D341Med (cell line): ENCODE results near the gene SOBP.

Source experiments
- DNase-seq: peaks from one replicate; pipeline ENCODE4 v3.0.0; 2012; ENCODE audit warnings: low spot score

SOBP gene

DNA sequence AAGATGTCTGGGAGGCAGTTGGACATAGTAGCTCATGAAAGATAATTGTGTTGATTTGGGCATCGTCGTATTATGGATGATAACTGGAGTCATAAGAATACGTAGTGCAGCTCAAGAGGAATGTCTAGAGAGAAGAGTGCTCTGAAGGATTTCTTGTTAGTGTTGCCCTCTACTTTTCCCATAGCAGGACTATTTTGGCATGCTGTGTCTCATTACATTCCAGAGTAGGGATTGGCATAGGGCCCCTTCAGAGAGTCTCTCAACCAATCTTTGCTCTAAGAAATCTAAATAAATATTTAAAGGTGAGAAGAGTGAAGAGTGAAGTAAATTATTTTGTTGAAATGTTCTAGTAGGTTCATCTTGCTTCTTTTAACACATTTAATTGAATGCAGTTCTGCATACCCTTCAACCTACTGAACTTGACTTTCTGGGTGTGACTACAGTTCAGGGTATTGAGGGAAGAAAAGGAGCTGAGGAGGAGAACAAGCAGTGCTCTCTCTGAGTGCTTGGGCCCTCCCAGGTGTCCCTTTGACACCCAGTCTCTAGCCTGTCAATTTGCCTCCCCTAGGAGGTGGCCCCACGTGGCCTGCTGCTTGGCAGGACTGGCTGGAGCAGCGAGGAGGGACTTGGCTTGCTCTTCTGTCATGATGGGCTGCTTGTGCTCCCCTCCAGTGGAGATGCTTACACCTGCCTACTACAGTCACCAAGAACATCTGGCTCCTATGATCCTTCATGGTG lies 33.3 kb downstream of the SOBP start:
- no peak for DNase-seq

DNA sequence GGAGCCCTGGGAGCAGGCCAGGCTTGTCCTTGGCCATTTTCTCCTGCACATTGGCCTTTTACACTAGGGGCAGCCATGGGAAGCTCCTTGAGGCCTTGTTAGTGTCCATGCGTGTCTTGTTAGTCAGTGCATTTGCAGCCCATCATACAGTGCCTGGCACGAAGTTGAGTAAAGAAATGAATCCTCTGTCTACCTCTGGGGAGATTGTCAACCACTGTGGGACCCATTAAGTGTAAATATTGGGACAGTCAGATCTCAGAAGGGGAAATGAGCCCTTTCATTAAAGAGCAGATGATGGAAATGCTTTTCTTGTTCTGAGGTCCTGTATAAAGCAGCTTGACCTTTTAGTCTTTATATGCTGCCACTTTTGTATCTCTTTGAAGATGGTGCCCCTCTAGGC lies 33.9 kb downstream of the SOBP start:
- no peak for DNase-seq

DNA sequence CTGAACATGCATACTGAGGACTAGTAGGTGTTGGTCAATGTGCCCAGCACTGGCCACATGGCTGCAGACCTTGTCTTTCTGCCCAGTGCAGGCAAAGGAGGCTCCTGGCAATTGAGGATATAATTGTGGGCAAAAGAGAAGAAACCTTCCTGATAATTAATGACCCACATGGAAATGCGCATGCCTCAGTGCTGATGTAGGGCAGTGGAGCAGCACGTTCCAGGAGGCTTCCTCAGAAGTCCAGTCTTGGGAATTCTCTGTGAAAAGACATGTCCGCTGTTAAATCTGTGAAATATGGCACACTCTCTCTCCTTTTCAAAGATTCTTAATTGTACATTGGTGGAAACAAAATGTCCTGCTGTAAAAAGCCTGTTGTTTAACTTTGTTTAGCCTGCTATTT lies 34.7 kb downstream of the SOBP start:
- DNase-seq = no peak

DNA sequence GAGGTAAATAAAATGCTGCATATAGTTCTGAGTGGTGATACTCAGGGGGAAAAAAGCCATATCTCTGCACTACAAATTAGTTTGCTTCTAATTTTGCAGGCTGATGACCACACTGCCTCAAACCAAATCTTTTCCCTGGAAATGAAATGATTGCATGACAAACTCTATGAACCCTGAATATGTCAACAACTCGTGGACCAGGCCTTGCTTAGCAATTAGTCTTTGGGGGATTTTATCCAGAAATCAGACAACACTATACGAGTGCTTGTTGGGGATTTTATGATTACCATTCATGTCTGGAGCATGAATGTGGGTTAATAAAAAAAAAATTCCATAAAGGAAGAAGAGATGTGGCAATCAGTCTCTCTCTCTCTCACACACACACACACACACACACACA lies 42.0 kb downstream of the SOBP start:
- DNase-seq = no peak

DNA sequence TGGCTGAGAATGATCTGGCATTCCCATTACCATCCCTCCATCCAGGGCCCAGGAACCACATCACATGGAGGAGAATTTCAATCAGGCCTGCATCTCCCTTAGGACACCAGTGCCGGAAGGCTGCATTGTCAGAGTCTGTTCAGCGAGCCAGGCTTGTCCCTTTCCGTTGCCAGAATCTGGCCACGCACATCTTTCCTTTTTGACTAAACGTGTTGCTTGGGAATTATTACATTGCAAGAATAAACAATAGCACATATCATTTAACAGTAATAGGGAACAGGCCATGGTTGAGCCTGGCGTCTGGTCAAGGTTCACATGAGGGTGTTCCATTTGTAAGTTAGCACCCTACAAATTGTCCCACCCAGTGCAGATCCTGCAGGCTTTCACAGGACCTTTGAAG lies 42.8 kb downstream of the SOBP start:
- no peak for DNase-seq

DNA sequence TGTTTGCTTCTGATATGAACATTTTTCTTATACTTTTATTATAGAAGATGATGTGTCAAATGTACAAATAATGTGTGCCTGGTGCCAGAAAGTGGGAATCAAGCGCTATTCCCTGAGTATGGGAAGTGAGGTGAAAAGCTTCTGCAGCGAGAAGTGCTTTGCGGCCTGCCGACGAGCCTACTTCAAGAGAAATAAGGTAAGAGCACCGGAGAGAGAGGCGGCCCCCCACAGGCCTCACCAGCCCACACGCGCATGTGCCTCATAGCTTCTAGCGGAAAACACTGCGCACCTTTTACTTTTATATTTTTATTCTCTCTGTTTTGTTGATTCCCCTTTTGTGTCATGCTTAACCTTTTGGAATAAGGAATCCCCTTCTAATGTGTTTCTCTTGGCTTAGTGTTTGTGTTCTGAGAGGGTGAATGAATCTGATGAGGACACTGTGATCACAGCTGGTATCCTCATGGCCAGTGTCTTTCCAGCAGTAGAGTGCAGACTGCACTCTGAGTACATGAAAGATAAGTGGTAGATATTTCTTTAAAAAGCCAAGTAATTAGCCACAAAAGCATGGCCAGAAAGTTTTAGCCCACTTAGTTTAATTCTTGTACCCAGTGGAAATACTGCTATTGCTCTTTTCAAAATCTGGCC lies 43.6 kb downstream of the SOBP start:
- DNase-seq = no peak

DNA sequence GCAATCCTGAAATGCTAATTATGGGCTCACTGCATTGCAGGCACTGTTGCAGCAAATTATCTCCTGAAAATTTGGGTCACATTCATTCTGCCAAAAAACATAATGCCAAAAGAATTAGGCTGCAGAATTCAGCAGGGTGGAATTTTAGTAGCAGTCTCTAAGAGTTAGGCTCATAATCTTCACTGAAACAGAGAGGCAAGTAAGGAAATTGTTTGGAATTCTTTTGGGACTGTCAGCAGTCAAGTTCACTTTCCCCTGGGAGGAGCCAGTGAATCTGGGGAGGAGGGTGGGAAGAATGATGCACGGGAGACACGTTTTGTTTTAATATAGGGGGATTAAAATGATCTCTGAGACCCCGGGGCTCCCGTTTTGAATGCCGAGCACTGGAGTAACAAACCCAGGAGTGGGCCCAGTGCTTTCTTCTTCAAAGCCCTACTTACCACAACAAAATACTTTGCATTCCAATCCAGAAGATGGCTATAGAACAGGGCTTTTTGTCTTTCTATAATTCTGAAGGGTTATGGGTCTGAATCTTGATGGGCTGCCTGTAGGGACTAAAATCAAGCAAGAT lies 44.7 kb downstream of the SOBP start:
- DNase-seq = no peak

DNA sequence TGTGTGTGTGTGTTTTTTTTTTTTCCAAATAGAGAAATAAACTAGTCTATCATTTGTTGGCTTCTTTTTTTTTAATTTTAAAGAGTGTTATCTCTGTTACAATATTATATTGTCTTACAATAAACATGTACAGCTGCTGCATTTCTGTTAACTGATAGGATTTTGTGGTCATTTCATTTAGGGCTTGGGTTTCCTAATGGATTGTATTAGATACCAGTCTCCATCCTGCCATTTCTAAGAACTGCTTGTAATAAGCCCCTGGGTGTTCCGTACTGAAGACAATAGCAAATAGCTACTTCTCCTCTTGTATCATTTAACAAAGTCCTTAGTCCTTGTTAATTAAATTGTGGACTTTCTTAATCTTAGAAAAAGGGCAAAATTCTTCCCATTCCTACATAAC lies 45.7 kb downstream of the SOBP start:
- DNase-seq = no peak

DNA sequence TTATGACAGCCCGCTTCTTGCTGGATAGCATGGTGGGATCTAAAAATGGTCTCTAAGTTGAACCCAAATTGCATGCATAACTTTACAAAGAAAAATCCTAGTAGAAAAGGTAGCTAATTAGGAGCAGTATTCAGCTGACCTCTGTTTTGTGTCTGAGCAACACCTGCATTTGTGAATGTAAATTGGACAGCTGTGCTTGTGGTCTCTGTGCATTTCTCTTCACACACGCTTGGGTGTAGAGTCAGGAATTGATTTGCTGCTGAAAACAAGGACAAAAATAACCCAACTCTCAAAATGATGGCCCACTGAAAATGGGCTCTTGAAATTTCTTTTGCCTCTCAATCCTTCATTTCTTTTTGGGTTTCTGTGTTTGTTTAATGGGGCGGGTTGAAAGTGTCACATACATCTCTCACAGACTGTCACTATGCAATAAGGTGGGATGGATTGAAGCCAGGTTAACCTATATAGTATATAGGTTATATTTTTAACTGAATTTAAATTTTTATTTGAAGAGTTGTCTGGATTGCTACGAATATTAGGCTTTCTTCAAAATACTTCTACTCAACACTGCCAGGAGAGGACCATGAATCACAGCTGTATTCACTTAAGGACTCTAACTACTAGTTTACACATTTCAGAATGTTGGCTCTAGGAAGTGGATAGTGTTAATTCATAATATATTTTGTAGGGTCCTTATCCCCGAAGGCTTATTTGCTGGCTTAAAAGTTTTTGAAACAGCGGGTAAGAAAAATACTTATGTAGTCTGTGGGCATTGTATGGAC lies 46.5 kb downstream of the SOBP start:
- no peak for DNase-seq

DNA sequence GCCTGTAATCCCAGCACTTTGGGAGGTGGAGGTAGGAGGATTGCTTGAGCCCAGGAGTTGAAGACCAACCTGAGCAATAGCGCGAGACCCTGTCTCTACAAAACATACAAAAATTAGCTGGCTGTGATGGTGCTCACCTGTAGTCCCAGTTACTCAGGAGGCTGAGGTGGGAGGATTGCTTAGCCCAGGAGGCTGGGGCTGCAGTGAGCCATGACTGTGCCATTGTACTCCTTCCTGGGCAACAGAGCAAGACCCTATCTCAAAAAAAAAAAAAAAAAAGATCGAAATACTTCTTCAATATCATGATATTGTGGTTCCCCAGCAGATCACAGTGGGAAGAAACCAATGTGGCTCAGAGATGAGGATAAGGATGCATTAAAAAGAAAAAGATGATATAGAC lies 47.6 kb downstream of the SOBP start:
- DNase-seq = no peak

DNA sequence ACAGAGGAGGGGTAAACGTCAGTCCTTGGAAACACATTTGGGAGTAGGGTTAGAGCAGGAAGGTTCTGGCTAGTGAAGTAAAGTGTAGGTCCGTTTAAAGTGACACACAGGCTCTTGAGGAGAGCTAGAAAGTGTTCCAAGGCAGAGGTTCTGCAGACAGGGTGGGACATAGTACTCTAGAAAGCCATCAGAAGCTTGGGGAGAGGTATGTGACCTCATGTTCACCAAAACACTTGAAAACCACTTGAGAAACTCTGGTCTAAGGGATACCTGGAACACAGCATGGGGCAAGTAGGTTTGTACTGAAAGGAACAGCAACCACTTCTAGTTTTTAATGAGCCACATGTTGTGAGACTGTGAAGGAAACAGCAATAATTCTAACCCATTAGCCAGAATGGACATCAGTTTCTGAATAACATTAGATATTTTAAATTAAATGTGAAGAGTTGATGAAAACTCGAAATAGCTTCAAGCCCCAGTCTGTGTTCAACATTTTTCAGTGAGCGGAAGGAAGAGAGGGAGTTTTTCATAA lies 49.0 kb downstream of the SOBP start:
- no peak for DNase-seq

DNA sequence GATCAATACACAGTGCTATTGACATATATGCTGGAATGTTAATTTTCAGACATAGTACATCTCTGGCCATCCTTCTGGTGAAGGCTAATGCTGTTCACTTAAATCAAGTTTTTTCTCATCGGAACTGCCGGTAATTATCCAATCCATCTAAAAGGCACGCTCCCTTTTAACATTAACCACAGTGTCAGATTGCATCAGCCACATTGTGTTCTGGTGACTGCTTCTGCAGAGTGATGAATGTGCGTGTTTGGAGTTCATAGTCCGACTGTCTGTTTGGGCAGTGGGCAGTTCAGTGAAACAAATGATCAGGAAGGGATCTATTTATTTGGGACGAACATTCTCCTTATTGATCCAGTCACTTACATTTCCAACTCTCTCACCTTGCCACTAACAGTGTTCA lies 49.5 kb downstream of the SOBP start:
- no peak for DNase-seq

DNA sequence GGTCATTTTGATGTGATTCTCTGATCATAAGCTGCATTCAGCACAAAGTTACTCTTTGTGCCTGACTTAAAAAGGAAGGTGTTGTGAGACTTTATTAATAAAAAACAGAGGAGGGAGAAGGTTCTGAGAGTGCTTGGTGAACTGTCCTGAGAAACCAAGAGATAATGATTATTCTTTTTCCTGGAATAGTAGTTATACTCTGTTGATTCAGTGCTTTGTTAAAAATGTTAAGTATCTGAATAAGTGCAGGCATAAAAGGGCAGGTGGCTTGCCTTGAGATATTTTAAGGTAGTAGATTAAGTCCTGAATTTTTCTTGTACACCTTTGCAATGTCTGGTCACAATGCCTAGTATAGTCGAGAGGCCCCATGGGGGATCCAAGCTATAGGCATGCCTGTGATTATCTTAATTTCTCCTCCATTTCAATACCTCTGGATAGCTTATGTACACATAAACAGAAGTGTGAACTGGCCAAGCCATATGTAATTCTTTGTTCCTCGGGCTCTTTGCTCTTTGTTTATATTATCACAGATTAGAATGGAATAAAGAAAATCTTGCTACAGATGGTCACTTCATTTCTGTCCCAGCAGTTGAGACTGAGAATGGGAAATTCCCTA lies 50.0 kb downstream of the SOBP start:
- DNase-seq = no peak

DNA sequence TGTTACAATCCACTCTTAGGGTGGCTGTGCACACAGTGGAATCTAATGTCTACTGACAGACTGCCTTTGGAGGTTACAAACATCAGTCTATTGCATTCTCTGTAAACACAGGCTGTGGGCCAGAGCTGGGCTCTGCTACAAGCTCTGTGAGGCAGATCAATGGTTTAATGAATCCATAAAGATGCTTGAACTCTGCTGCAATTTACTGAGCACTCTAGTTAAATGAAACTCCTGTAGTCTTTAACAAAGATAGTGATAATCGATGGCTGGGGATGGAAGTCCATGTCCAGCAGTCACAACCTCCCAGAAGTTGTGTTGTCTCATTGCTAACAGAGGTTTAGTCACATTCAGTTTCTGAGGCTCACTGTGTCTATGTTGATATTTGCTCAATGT lies 50.5 kb downstream of the SOBP start:
- no peak for DNase-seq

DNA sequence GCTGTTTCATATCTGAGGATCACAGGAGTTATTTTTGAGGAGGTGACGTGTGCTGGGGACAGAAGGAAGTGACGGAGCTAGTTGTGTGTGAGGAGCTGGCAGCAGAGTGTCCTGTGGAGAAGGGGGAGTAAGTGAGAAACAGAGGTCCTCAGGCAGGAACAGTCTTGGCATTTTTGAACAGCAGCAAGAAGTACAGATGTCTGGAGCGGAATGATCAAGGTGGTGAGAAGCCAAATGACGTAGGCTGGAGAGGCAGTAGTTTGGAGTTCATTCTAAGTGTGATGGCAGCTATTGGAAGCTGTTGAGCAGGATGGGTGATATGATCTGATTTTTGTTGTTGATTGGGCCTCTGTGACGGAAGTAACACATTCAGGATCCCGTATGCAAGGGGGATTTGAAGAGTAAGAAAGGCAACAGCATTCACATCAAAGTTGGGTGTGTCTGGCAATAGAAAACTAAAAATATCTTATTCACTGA lies 52.3 kb downstream of the SOBP start:
- no peak for DNase-seq

DNA sequence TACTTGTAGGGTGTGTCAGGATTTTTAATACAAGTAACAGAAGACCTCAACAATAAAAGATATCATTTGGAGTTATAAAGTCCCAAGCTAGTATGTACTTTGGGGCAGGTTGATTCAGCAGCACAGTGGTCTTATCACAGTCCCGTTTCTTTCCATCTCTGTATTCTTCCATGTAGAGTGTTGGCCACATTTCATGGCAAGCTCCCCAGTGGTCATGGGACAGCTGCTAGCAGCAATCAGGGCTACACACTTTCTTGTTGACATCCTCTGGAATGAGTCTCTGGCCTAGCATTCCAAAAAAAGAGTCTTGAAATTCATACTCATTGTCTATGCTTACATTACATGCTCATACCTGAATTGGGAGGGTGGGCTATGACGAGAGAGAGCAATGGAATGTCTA lies 53.2 kb downstream of the SOBP start:
- no peak for DNase-seq

DNA sequence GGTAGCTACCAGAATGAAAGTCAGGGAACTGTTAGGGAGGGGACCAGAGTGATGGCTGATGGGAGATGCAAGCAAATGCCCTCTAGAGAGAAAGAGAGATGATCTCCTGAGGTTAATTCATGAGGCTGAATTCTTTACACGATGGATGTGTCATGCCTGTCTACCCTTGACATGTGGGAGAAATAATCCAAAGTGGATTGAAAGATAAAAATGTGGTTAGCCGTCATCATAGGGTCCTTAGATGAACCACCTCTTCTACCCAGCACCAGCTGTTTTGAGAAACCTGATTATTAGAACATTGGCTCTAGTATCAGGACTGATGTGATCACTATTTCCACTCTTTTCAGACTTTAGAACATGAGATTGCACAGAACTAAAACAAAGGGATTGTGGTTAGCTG lies 53.6 kb downstream of the SOBP start:
- DNase-seq = no peak

DNA sequence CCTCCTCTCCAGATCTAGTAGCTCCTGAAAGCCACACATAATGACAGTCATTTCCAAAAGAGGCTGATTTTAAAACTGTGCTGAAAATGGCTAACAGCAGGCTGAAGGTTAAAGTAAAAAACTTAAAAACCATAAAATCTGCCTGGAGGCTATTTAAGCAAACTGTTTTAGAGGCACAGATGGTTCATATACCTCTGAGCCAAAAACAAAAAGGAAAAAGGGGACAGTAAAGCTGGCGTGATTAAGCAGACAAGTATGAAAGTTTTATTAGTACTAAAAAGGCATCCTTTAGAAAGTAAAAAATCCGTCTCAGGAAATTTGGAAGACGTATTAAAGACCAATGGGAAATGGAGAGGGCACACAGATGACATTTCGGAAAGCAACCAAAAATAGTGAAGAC lies 55.8 kb downstream of the SOBP start:
- no peak for DNase-seq

DNA sequence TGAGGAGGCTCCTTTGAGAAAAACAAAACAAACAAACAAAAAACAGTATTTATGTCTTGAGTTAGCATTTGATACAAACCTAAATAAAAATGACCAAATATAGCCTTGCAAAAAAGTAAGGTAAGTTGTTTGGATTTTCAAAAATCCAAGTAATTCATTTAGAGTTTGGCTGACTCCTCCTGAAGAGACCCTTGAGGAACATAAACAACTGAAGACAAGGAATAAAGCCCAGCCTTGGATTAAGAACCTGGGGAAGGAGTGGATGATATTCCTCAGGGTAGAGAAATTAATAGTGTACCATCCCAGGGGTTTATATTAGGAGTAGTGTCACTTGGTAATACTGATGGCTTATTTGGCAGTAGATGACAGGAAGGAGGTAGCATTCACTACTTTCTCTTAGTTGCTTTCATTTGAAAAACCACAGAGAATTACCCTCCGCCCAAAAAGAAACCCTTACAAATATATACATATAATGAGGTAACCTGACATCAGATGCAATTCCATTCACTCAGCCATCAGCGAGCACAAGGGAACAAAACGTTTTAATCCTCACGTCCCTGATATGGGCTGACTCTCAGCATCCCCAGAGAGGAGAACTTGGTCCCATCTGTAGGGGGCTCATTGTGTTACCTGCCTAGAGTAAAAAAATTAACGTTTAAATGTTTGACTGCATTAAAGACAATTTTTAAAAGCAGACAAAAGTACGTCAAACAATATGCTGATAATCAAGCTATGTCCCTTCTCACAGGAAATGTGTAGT lies 57.0 kb downstream of the SOBP start:
- no peak for DNase-seq

DNA sequence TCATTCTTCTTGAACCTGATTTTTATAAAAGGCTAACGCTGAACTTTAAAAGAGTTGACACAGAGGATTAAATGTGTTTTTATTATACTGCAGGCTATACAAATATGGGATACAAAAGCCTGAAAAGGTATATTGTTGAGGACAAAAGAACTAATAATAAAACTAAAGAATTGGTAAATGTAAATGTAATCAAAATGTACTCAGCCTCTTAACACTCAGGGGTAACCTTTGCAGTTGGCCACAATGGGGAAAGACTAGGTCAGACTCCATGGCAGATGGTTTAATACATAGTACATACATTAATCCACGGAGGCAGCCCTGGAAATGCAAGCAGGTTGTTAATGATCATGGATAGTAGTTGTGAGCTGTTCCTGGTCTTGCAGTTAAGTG lies 57.5 kb downstream of the SOBP start:
- no peak for DNase-seq

DNA sequence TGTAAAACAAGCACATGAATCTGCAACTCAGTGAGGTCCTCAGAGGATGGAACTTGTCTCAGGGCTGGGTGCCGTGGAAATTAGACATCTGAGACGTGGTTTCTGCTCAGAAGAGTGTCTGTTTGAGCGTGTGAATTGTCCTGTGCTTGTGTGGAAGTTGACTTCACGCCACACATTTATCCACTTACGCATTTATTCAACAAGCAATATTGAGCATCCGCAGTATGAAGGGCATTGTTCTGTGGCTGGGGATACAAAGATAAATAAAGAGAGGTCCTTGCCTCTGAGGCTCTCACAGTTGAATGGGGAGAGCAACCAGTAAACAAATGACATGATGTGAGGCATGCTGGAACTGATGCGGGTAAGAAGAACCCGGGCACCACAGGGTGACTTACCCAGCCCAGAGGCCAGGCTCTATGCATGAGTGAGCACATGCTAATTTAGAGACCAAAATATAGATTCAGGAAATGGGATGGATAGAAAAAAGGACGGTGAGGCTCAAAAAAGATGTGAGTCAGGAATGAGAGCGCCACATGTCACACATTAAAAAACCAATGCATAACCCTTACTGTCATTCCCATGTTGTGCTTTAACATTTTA lies 60.4 kb downstream of the SOBP start:
- DNase-seq = no peak
